Memory B cell (primary cell): Measurements from ENCODE around the gene WDR33.

Experiments used
- ATAC-seq: fragments of 150-1000 bp; cut with Tn5 transposase; 2 replicates; pipeline ENCODE4 v1.10.0; 2021; ENCODE audit warnings: low read depth, mild to moderate bottlenecking, moderate library complexity
- DNase-seq, 2 donors: peaks; one replicate each; pipeline ENCODE4 v3.0.0; 2022; ENCODE audit warnings: low spot score in 2 of 2
- H3K27ac Mint-ChIP-seq: one replicate; pipeline ENCODE4 v1.8.0; 2022; ENCODE audit warnings: mild to moderate bottlenecking, moderate library complexity, mixed read lengths
- H3K27me3 Mint-ChIP-seq: one replicate; pipeline ENCODE4 v1.8.0; 2022; ENCODE audit warnings: mixed read lengths
- H3K36me3 Mint-ChIP-seq: one replicate; pipeline ENCODE4 v1.8.0; 2022; ENCODE audit warnings: mild to moderate bottlenecking, mixed read lengths
- H3K4me1 Mint-ChIP-seq: one replicate; pipeline ENCODE4 v1.8.0; 2022; ENCODE audit warnings: mixed read lengths
- H3K4me3 Mint-ChIP-seq: one replicate; pipeline ENCODE4 v1.8.0; 2022; ENCODE audit warnings: mild to moderate bottlenecking, moderate library complexity, mixed read lengths
- H3K9me3 Mint-ChIP-seq: one replicate; pipeline ENCODE4 v1.8.0; 2022; ENCODE audit warnings: mixed read lengths

WDR33 gene

GRCh38 chr2:127654838-127655175, 156.2 kb downstream of the WDR33 start:
- Mint-ChIP-seq H3K27me3 (peaks cover 6% of the 10 kb centered on the region), H3K4me3 (no peak overlapping the region), H3K36me3 (no peaks in the 10 kb centered on the region), H3K4me1 (peaks cover 38% of the 10 kb centered on the region), H3K27ac (no peak overlapping the region), H3K9me3 (no peaks in the 10 kb centered on the region)
- ATAC-seq (no peak), DNase-seq (no peak)

GRCh38 chr2:127654084-127654837, 156.7 kb downstream of the WDR33 start:
- Mint-ChIP-seq H3K27me3 (peaks cover 6% of the 10 kb centered on the region), H3K4me3 (no peak overlapping the region), H3K36me3 (no peaks in the 10 kb centered on the region)

GRCh38 chr2:127653421-127654083, 157.4 kb downstream of the WDR33 start:
- H3K4me3 Mint-ChIP-seq = no peak overlapping the region
- H3K27ac Mint-ChIP-seq = no peak overlapping the region
- no peaks in the 10 kb centered on the region for H3K9me3 Mint-ChIP-seq
- peaks cover 6% of the 10 kb centered on the region for H3K27me3 Mint-ChIP-seq
- H3K36me3 Mint-ChIP-seq = no peaks in the 10 kb centered on the region
- DNase-seq (no peak), ATAC-seq (no peak)
- peaks cover 45% of the 10 kb centered on the region for H3K4me1 Mint-ChIP-seq

More at GRCh38 chr2:127654084-127654837, 156.7 kb downstream of the WDR33 start:
- DNase-seq (no peak), ATAC-seq (no peak)
- Mint-ChIP-seq H3K27ac (no peak overlapping the region), H3K9me3 (no peaks in the 10 kb centered on the region), H3K4me1 (peaks cover 40% of the 10 kb centered on the region)

DNA sequence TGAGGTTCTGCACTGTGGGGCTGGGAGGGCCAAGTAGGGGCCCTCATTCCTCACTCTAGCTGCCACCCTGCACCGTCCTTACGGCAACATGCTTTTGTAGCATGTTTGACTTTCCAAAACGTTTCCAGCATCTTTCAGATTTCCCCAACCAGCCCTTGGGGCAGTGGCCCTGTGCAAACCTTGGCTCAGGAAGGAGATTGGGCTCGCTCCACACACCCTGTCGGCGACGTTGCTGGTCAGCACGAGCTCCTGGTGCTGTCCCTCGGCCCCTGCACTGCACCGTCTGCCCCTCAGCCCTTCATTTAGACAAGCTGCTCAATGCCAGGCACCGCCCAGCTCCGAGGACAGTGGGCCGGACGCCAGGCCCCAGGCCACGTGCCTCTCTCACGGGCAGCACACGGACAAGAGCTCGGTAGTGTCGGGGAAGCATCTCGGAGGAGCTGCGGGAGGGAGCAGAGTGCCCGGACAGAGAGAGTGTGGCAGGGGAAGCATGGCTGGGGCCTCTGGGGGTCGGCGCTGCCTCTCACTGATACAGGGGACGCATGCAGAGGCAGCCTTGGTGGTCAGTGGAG, 158.1 kb downstream of the WDR33 start:
- H3K36me3 Mint-ChIP-seq = no peaks in the 10 kb centered on the region
- H3K27me3 Mint-ChIP-seq = peaks cover 6% of the 10 kb centered on the region
- DNase-seq = no peak
- no peak for ATAC-seq
- H3K4me3 Mint-ChIP-seq = no peak overlapping the region
- peaks cover 50% of the 10 kb centered on the region for H3K4me1 Mint-ChIP-seq
- no peaks in the 10 kb centered on the region for H3K9me3 Mint-ChIP-seq
- H3K27ac Mint-ChIP-seq = no peak overlapping the region

DNA sequence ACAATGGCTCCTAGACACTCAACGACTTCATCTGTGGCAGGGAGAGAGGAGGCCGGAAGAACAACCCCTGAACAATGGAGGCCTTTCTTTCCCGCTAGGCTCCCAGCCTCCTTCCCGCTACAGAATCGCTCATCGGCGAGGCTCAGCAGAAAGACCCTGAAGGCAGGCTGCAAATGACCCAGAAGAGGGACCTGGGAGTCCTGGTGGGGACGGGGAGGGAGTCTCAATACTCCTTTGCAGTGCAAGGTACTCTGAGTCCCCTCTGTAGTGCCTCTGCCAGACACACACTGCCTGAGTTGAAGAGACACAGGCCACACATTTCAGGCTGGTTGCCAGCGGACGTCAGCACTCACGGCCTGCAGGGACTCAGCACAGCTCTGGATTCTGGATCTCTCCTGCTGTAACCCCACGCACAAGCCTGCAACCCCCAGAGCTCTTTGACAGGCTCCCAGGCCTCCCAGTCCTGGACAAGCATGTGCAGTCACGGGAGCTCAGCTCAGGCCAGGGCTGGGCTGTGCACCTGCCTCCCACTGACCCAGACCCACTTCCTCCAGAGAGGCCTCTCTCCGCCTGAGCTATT, 158.9 kb downstream of the WDR33 start:
- ATAC-seq = peak; percentile 18
- no peaks in the 10 kb centered on the region for H3K36me3 Mint-ChIP-seq
- no peak overlapping the region for H3K27ac Mint-ChIP-seq
- no peak for DNase-seq
- H3K4me3 Mint-ChIP-seq = peak overlapping the region; percentile 22
- H3K4me1 Mint-ChIP-seq = peaks cover 54% of the 10 kb centered on the region
- peaks cover 6% of the 10 kb centered on the region for H3K27me3 Mint-ChIP-seq
- no peaks in the 10 kb centered on the region for H3K9me3 Mint-ChIP-seq

GRCh38 chr2:127651381-127651809, 159.6 kb downstream of the WDR33 start:
- no peaks in the 10 kb centered on the region for H3K9me3 Mint-ChIP-seq
- H3K4me3 Mint-ChIP-seq = no peak overlapping the region
- H3K27me3 Mint-ChIP-seq = peaks cover 4% of the 10 kb centered on the region
- no peak for ATAC-seq
- H3K27ac Mint-ChIP-seq = no peak overlapping the region
- no peaks in the 10 kb centered on the region for H3K36me3 Mint-ChIP-seq
- no peak for DNase-seq
- H3K4me1 Mint-ChIP-seq = peaks cover 53% of the 10 kb centered on the region
